Chondrocyte (in vitro differentiated cells): ENCODE measurements around the gene PRKAR1A. TPM values are rescaled to one million over a fixed set of nuclear protein-coding genes. Genes with fewer than 3 reads are reported as not detected.

Experiments
- DNase-seq: peaks from one replicate; pipeline ENCODE4 v3.0.0; 2021; ENCODE audit warnings: mixed read lengths, low spot score
- H3K27ac Mint-ChIP-seq: one replicate; pipeline ENCODE4 v1.8.0; 2021; ENCODE audit warnings: mild to moderate bottlenecking, moderate library complexity, mixed read lengths; ENCODE audit not compliant: unreplicated experiment
- H3K27me3 Mint-ChIP-seq: 2 replicates; pipeline ENCODE4 v1.8.0; 2021; ENCODE audit warnings: low read depth, mixed read lengths
- H3K36me3 Mint-ChIP-seq: 2 replicates; pipeline ENCODE4 v1.8.0; 2021; ENCODE audit warnings: low read depth, mixed read lengths
- H3K4me1 Mint-ChIP-seq: 2 replicates; pipeline ENCODE4 v1.8.0; 2021; ENCODE audit warnings: low read depth, mild to moderate bottlenecking, mixed read lengths
- H3K4me3 Mint-ChIP-seq: one replicate; pipeline ENCODE4 v1.8.0; 2021; ENCODE audit warnings: mild to moderate bottlenecking, moderate library complexity, mixed read lengths; ENCODE audit not compliant: unreplicated experiment
- H3K9me3 Mint-ChIP-seq: 2 replicates; pipeline ENCODE4 v1.8.0; 2021; ENCODE audit warnings: low read depth, mixed read lengths
- long read RNA-seq: library from polyadenylated mRNA; stranded (forward); transcript quantifications from one replicate; pipeline ENCODE4 v2.0.0, GENCODE V29; 2021
- total RNA-seq: library from RNA; stranded (reverse); gene quantifications from 3 replicates; pipeline ENCODE4 v1.2.1, GENCODE V29; 2021
- TF ChIP-seq, protein P1 (sequence below): fragments of 200-600 bp; sonication (generic); IDR thresholded peaks from 2 replicates; pipeline ENCODE4 v1.5.0; 2021; ENCODE audit warnings: antibody characterized with exemption, mild to moderate bottlenecking, moderate library complexity

PRKAR1A gene
- total RNA-seq = 267 to 300 TPM (median 269 TPM) in 3 replicates
- long read RNA-seq, full-length matches to known transcripts = 710 of 808 reads
- long read RNA-seq, partial matches to known transcripts = 8 of 808 reads
- long read RNA-seq, other reads (novel, unspliced or antisense) = 90 of 808 reads

- Mint-ChIP-seq H3K4me3 (peak within 1 kb of the TSS; percentile 98), H3K9me3 (no peaks in the 10 kb centered on the region), H3K27me3 (no peaks in the 10 kb centered on the region), H3K36me3 (peaks cover 12% of the 10 kb centered on the region), H3K27ac (peak within 1 kb of the TSS; percentile 100), H3K4me1 (peaks cover 49% of the 10 kb centered on the region)
- peak; percentile 97 for DNase-seq
- TF ChIP-seq, protein P1, sequence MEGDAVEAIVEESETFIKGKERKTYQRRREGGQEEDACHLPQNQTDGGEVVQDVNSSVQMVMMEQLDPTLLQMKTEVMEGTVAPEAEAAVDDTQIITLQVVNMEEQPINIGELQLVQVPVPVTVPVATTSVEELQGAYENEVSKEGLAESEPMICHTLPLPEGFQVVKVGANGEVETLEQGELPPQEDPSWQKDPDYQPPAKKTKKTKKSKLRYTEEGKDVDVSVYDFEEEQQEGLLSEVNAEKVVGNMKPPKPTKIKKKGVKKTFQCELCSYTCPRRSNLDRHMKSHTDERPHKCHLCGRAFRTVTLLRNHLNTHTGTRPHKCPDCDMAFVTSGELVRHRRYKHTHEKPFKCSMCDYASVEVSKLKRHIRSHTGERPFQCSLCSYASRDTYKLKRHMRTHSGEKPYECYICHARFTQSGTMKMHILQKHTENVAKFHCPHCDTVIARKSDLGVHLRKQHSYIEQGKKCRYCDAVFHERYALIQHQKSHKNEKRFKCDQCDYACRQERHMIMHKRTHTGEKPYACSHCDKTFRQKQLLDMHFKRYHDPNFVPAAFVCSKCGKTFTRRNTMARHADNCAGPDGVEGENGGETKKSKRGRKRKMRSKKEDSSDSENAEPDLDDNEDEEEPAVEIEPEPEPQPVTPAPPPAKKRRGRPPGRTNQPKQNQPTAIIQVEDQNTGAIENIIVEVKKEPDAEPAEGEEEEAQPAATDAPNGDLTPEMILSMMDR = peak; percentile 38
These were observed at the start of gene PRKAR1A for GRCh38 chr17:68512247-68512959. Gene PRKAR1A, plus strand, starts transcription at chr17:68512430. Its CDS starts 2,970 bp downstream, at chr17:68515400.

DNA sequence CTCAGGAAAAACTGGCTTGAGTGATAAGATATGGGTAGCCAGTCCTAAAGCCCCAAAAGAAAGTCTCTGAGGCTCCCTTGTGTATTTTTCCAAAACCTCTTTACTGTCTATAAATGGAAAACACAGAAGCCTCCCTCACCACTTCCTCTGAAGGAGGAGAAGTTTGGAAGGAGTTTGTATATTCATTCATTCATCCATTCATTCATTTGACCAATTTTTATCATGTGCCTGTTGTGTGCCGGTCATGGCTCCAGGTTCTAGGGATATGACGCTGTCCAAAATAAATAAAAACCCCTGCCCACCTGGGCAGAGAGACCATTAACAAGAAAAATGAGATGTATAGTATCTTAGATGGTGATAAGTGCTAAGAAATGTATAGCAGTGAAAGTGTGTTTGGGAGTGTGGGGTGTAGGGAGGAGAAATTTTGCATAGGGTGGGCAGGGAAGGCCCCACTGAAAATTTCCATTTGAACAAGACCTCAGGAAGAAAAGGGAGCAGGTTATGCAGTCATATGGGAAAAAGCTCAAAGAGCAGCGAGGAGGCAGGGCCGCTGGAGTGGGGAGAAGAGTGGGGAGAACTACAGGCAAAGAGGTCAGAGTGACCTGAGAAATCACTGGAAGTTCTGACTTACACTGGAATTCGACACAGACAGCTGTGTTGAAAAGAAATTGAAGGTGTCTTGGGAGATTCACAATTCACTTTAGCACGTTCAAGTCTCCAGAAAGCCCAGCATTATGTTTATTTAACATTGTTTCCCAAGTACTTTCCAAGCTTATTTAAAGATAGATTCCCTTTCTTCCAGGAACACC is 48.8 kb upstream of the PRKAR1A start:
- H3K36me3 Mint-ChIP-seq = no peaks in the 10 kb centered on the region
- TF ChIP-seq, protein P1 = peak; percentile 59
- H3K4me3 Mint-ChIP-seq = no peak overlapping the region
- H3K27me3 Mint-ChIP-seq = no peaks in the 10 kb centered on the region
- H3K27ac Mint-ChIP-seq = no peak overlapping the region
- DNase-seq = no peak
- H3K9me3 Mint-ChIP-seq = no peaks in the 10 kb centered on the region
- H3K4me1 Mint-ChIP-seq = peaks cover 28% of the 10 kb centered on the region

GRCh38 chr17:68468334-68468733 is 43.9 kb upstream of the PRKAR1A start:
- TF ChIP-seq, protein P1 = no peak
- Mint-ChIP-seq H3K27ac (peak overlapping the region; percentile 86), H3K4me1 (peaks cover 29% of the 10 kb centered on the region), H3K27me3 (no peaks in the 10 kb centered on the region), H3K4me3 (peak overlapping the region; percentile 29), H3K36me3 (no peaks in the 10 kb centered on the region), H3K9me3 (peaks cover 5% of the 10 kb centered on the region)
- no peak for DNase-seq

DNA sequence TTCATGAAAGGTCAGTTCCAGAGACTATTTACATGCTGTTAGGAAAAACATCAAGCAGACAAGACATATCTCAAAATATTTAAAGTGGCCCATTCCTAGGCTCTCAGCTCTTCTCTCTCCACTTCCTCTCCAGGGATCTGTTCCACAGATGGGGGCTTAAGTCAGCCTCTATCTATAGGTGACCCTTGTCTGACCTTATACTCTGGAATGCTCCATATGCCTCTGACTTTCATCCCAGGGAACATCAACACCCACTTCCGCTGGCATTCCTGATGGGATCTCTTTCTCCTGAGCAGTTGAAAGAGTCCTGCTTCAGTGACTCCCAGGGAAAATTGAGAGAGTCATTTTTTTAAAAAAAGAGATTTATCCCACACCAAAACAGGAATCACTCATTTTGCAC is 43.4 kb upstream of the PRKAR1A start:
- Mint-ChIP-seq H3K9me3 (peaks cover 5% of the 10 kb centered on the region), H3K27me3 (no peaks in the 10 kb centered on the region), H3K36me3 (no peaks in the 10 kb centered on the region), H3K4me1 (peaks cover 32% of the 10 kb centered on the region), H3K27ac (peak overlapping the region; percentile 86), H3K4me3 (peak overlapping the region; percentile 19)
- TF ChIP-seq, protein P1 = no peak
- no peak for DNase-seq

DNA sequence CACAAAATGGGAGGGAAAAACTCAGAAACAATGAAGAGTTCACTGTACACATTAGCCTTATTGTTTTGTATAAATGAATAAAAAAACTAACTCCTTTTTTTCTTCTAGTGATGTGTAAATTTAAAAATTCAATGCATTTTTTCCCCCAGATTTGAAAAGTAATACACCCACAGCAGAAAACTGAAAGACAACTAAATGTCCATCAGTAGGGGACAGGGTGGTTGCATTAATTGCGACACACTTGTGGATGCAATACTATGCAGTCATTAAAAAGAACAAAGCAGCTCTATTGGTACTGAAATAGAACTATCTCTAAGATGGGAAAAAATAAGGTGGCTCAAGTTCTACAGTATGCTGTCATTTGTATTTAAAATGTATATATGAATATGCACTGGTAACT is 41.3 kb upstream of the PRKAR1A start:
- peaks cover 44% of the 10 kb centered on the region for H3K4me1 Mint-ChIP-seq
- H3K9me3 Mint-ChIP-seq = peaks cover 5% of the 10 kb centered on the region
- no peak for DNase-seq
- H3K27me3 Mint-ChIP-seq = no peaks in the 10 kb centered on the region
- no peak overlapping the region for H3K4me3 Mint-ChIP-seq
- H3K36me3 Mint-ChIP-seq = no peaks in the 10 kb centered on the region
- TF ChIP-seq, protein P1 = no peak
- H3K27ac Mint-ChIP-seq = no peak overlapping the region
